ENCODE data around the gene PRKN. TPM values are rescaled to one million over a fixed set of nuclear protein-coding genes. Genes with fewer than 3 reads are reported as not detected.

The PRKN gene
- total and polyA plus RNA-seq, 4 experiments from 2014 or later: 0.50 to 5.3 (median 2.9) TPM

DNA sequence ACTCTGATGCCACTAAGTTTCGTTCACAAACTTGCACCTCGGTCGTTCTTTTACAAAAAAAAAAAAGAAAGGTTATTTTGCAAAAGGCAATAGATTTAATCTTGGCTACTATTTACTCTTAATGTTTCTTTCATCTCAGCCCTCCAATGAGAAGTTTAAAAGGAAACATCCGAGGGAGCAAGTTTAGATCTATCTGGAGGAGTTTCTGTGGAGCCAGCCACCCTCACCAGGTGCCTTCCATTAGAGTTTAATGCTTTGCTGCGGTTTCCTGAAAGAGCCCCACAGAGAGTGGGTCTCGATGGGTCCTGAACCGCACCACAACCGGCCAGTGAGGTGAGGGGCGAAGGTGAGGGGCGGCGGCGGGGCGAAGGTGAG lies 632 bp downstream of the PRKN start:
- peak in 1 of 5 donors; percentile 3 for DNase-seq
- ChIA-PET POLR2A (ENCODE audit: partially characterized antibody) (interaction anchor here (0.8 kb wide), 1 partner anchor 13 kb away, joined by 3 read pairs; no protein-coding TSS in a partner anchor), CTCF (ENCODE audit: partially characterized antibody) (no interaction called here)
- no peaks in the 10 kb centered on the region for H3K27me3 ChIP-seq (ENCODE audit: insufficient read depth, low read length)
- intact Hi-C loops (cut with micrococcal nuclease): loop anchor here (1.0 to 5.0 kb wide), 2 partner anchors 687 to 1335 kb away; partner anchors contain the start of gene QKI
- peak overlapping the region; percentile 81 for H3K27ac ChIP-seq (ENCODE audit: low read depth, low read length)
- H3K36me3 ChIP-seq (ENCODE audit: insufficient read depth, low read length): no peaks in the 10 kb centered on the region
- peaks cover 12% of the 10 kb centered on the region for H3K4me1 ChIP-seq (ENCODE audit: insufficient read depth, low read length)
- peak overlapping the region in 1 of 2 donors; percentile 73 for H3K4me3 ChIP-seq (ENCODE audit: low read length in 2 of 2)
- Mint-ChIP-seq H3K9me3 (no peaks in the 10 kb centered on the region), H3K36me3 (peaks cover 0 to 2% of the 10 kb centered on the region in 2 donors), H3K4me3 (peak overlapping the region; percentile 90 to 99 (median 95)), H3K27ac (peak overlapping the region; percentile 92 to 99 (median 96)), H3K27me3 (no peaks in the 10 kb centered on the region), H3K4me1 (peaks cover 8 to 18% (median 13%) of the 10 kb centered on the region in 4 donors)
- no peaks in the 10 kb centered on the region for H3K9me3 ChIP-seq (ENCODE audit: control insufficient read depth in 1 of 2, low read length in 2 of 2)

DNA sequence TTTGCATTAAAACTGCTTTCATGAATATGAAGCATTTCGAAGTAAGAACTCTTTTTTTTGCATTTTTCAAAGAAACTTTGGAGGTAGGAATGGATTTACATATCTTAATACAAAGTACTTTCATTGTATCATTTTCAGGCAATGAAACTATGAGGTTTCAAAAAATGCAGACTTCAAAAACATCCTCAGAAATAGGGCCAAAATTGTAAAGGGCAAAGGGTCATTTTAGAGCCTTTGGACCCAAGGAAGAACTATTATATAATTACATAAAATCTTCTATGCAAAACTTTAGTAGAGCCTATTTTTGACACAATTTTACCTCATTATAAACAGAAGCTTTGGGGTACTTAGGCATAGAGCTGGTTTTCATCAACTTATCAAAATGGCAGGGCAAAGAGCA lies 4.9 kb downstream of the PRKN start:
- no peaks in the 10 kb centered on the region for H3K27me3 ChIP-seq (ENCODE audit: insufficient read depth, low read length)

GRCh38 chr6:162722226-162722625 lies 5.3 kb downstream of the PRKN start:
- peaks cover 6 to 9% (median 7%) of the 10 kb centered on the region in 4 donors for H3K4me1 Mint-ChIP-seq
- ChIA-PET POLR2A (ENCODE audit: partially characterized antibody) (no interaction called here), CTCF (ENCODE audit: partially characterized antibody) (no interaction called here)
- peaks cover 7% of the 10 kb centered on the region for H3K4me1 ChIP-seq (ENCODE audit: insufficient read depth, low read length)
- no peak overlapping the region for H3K27ac Mint-ChIP-seq
- H3K27ac ChIP-seq (ENCODE audit: low read depth, low read length): no peak overlapping the region
- H3K27me3 Mint-ChIP-seq: no peaks in the 10 kb centered on the region
- H3K9me3 ChIP-seq (ENCODE audit: control insufficient read depth in 1 of 2, low read length in 2 of 2): no peaks in the 10 kb centered on the region
- peaks cover 0 to 2% (median 0%) of the 10 kb centered on the region in 8 donors for H3K9me3 Mint-ChIP-seq
- H3K4me3 ChIP-seq (ENCODE audit: low read length in 2 of 2): no peak overlapping the region
- H3K36me3 Mint-ChIP-seq: peaks cover 0 to 2% of the 10 kb centered on the region in 2 donors
- intact Hi-C loops (cut with micrococcal nuclease): no loop called here
- H3K4me3 Mint-ChIP-seq: no peak overlapping the region
- DNase-seq: no peak
- no peaks in the 10 kb centered on the region for H3K36me3 ChIP-seq (ENCODE audit: insufficient read depth, low read length)
- H3K27me3 ChIP-seq (ENCODE audit: insufficient read depth, low read length): no peaks in the 10 kb centered on the region

More for the DNA sequence above, 4.9 kb downstream of the PRKN start:
- Mint-ChIP-seq H3K27ac (no peak overlapping the region), H3K9me3 (peaks cover 0 to 2% (median 0%) of the 10 kb centered on the region in 8 donors), H3K4me3 (no peak overlapping the region), H3K27me3 (no peaks in the 10 kb centered on the region), H3K4me1 (peaks cover 6 to 9% (median 7%) of the 10 kb centered on the region in 4 donors), H3K36me3 (peaks cover 0 to 2% of the 10 kb centered on the region in 2 donors)
- no peaks in the 10 kb centered on the region for H3K9me3 ChIP-seq (ENCODE audit: control insufficient read depth in 1 of 2, low read length in 2 of 2)
- H3K4me3 ChIP-seq (ENCODE audit: low read length in 2 of 2): no peak overlapping the region
- no peak overlapping the region for H3K27ac ChIP-seq (ENCODE audit: low read depth, low read length)
- peaks cover 7% of the 10 kb centered on the region for H3K4me1 ChIP-seq (ENCODE audit: insufficient read depth, low read length)
- no peak for DNase-seq
- POLR2A ChIA-PET (ENCODE audit: partially characterized antibody): no interaction called here
- H3K36me3 ChIP-seq (ENCODE audit: insufficient read depth, low read length): no peaks in the 10 kb centered on the region
- CTCF ChIA-PET (ENCODE audit: partially characterized antibody): no interaction called here
- intact Hi-C loops (cut with micrococcal nuclease): no loop called here

DNA sequence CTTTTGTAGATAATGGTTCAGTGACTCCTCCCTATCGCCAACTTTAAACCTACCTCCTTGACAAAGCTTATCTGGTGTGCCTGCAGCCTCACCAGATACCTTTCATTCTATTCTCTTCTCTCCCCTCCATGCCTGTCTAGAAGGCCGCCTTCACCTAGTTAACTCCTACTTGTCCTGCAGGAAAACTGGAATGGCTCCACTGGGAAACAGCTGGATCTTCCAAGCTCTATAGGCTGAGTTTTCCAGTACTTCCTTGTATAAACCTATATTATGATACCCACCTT lies 6.2 kb downstream of the PRKN start:
- Histone ChIP-seq H3K27me3 (ENCODE audit: insufficient read depth, low read length) (no peaks in the 10 kb centered on the region), H3K4me3 (ENCODE audit: low read length in 2 of 2) (no peak overlapping the region), H3K4me1 (ENCODE audit: insufficient read depth, low read length) (peaks cover under 1% of the 10 kb centered on the region), H3K9me3 (ENCODE audit: control insufficient read depth in 1 of 2, low read length in 2 of 2) (no peaks in the 10 kb centered on the region), H3K27ac (ENCODE audit: low read depth, low read length) (no peak overlapping the region), H3K36me3 (ENCODE audit: insufficient read depth, low read length) (no peaks in the 10 kb centered on the region)
- Mint-ChIP-seq H3K27ac (no peak overlapping the region), H3K27me3 (no peaks in the 10 kb centered on the region), H3K9me3 (peaks cover 0 to 4% (median under 1%) of the 10 kb centered on the region in 8 donors), H3K36me3 (peaks cover 0 to 3% of the 10 kb centered on the region in 2 donors), H3K4me3 (no peak overlapping the region), H3K4me1 (peaks cover 0 to under 1% (median under 1%) of the 10 kb centered on the region in 4 donors)
- no peak for DNase-seq
- ChIA-PET POLR2A (ENCODE audit: partially characterized antibody) (no interaction called here), CTCF (ENCODE audit: partially characterized antibody) (no interaction called here)
- intact Hi-C loops (cut with micrococcal nuclease): no loop called here

DNA sequence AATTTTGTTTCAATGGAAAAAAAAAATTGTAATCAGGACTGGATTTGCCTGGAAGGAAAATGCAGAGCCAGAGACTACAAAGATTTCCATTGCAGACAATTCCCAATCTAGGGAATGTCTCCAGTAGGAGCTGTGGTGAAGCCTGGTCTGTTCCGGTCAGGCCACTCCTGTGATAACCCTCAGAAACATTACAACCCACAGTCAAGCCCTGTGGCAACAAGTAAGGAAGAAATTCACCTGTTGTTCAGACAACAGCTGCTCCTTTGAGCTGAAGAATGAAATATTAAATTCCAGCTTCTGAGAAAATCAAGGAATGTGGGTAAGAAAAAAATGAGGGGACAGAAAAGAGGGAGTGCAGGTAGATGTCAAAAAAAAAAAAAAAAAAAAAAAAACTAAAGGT lies 8.0 kb downstream of the PRKN start:
- ChIA-PET CTCF (ENCODE audit: partially characterized antibody) (no interaction called here), POLR2A (ENCODE audit: partially characterized antibody) (no interaction called here)
- no peak for DNase-seq
- H3K4me1 ChIP-seq (ENCODE audit: insufficient read depth, low read length): no peaks in the 10 kb centered on the region
- Mint-ChIP-seq H3K27me3 (no peaks in the 10 kb centered on the region), H3K4me1 (no peaks in the 10 kb centered on the region), H3K27ac (no peak overlapping the region), H3K36me3 (peaks cover 0 to 7% of the 10 kb centered on the region in 2 donors), H3K9me3 (peaks cover 0 to 4% (median under 1%) of the 10 kb centered on the region in 8 donors), H3K4me3 (no peak overlapping the region)
- no peaks in the 10 kb centered on the region for H3K9me3 ChIP-seq (ENCODE audit: control insufficient read depth in 1 of 2, low read length in 2 of 2)
- no peak overlapping the region for H3K4me3 ChIP-seq (ENCODE audit: low read length in 2 of 2)
- H3K36me3 ChIP-seq (ENCODE audit: insufficient read depth, low read length): no peaks in the 10 kb centered on the region
- intact Hi-C loops (cut with micrococcal nuclease): no loop called here
- H3K27ac ChIP-seq (ENCODE audit: low read depth, low read length): no peak overlapping the region
- no peaks in the 10 kb centered on the region for H3K27me3 ChIP-seq (ENCODE audit: insufficient read depth, low read length)

DNA sequence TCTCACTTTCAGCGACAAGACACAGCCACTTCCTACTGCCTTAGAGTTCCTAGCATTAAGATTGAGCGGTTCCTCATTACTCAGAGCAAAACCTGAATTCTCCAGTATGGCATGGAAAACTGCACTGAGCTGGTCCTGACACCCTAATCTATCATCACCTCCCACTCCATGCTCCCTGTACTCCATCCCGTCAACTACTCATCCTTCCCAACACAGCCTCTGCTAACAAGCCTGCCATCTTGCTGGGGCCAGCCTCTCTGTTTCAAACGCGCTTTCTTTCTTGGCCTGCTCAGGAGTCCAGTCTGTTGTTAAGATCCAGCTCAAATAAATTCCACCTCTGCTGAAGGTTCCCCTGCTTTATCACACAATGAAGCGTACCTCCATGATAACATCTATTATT lies 12.0 kb downstream of the PRKN start:
- Mint-ChIP-seq H3K27me3 (no peaks in the 10 kb centered on the region), H3K4me3 (no peak overlapping the region), H3K36me3 (peaks cover 0 to 7% of the 10 kb centered on the region in 2 donors), H3K9me3 (peaks cover 0 to 4% (median under 1%) of the 10 kb centered on the region in 8 donors), H3K27ac (peak overlapping the region in 1 of 7 donors; percentile 28), H3K4me1 (no peaks in the 10 kb centered on the region)
- no peak for DNase-seq
- Histone ChIP-seq H3K4me3 (ENCODE audit: low read length in 2 of 2) (no peak overlapping the region), H3K27me3 (ENCODE audit: insufficient read depth, low read length) (no peaks in the 10 kb centered on the region), H3K9me3 (ENCODE audit: control insufficient read depth in 1 of 2, low read length in 2 of 2) (no peaks in the 10 kb centered on the region), H3K36me3 (ENCODE audit: insufficient read depth, low read length) (no peaks in the 10 kb centered on the region), H3K27ac (ENCODE audit: low read depth, low read length) (no peak overlapping the region), H3K4me1 (ENCODE audit: insufficient read depth, low read length) (no peaks in the 10 kb centered on the region)
- ChIA-PET POLR2A (ENCODE audit: partially characterized antibody) (no interaction called here), CTCF (ENCODE audit: partially characterized antibody) (interaction anchor here (1.2 kb wide), 1 partner anchor 10 kb away, joined by 4 read pairs; no protein-coding TSS in a partner anchor)
- intact Hi-C loops (cut with micrococcal nuclease): no loop called here

GRCh38 chr6:162713974-162714780 lies 13.4 kb downstream of the PRKN start:
- Histone ChIP-seq H3K27ac (ENCODE audit: low read depth, low read length) (no peak overlapping the region), H3K36me3 (ENCODE audit: insufficient read depth, low read length) (no peaks in the 10 kb centered on the region), H3K27me3 (ENCODE audit: insufficient read depth, low read length) (no peaks in the 10 kb centered on the region), H3K4me3 (ENCODE audit: low read length in 2 of 2) (no peak overlapping the region), H3K9me3 (ENCODE audit: control insufficient read depth in 1 of 2, low read length in 2 of 2) (no peaks in the 10 kb centered on the region), H3K4me1 (ENCODE audit: insufficient read depth, low read length) (no peaks in the 10 kb centered on the region)
- intact Hi-C loops (cut with micrococcal nuclease): no loop called here
- Mint-ChIP-seq H3K36me3 (peaks cover 0 to 7% of the 10 kb centered on the region in 2 donors), H3K27me3 (no peaks in the 10 kb centered on the region), H3K4me3 (no peak overlapping the region), H3K27ac (no peak overlapping the region), H3K9me3 (peaks cover 0 to 4% (median under 1%) of the 10 kb centered on the region in 8 donors), H3K4me1 (no peaks in the 10 kb centered on the region)
- POLR2A ChIA-PET (ENCODE audit: partially characterized antibody): no interaction called here
- CTCF ChIA-PET (ENCODE audit: partially characterized antibody): interaction anchor here (1.2 kb wide), 1 partner anchor 9 kb away, joined by 4 read pairs; no protein-coding TSS in a partner anchor
- DNase-seq: no peak
